NCI-H510A treated with DMSO at 0.1 percent for 48 hours (cell line): ENCODE results near the gene LRP1.

Experiments used
- DNase-seq: peaks from one replicate; lab custom pipeline; 2025; lab: John Stamatoyannopoulos, UW

LRP1 gene

DNA sequence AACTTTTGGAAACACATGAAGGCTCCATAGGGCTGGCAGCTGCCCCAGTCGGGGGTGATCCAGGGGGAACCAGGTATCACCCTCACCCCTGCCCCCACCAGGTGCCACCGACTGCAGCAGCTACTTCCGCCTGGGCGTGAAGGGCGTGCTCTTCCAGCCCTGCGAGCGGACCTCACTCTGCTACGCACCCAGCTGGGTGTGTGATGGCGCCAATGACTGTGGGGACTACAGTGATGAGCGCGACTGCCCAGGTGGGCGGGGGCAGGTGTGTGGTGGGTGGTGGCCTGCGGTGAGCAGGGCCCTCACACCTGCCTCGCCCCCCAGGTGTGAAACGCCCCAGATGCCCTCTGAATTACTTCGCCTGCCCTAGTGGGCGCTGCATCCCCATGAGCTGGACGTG lies 66.0 kb downstream of the LRP1 start:
- no peak for DNase-seq

DNA sequence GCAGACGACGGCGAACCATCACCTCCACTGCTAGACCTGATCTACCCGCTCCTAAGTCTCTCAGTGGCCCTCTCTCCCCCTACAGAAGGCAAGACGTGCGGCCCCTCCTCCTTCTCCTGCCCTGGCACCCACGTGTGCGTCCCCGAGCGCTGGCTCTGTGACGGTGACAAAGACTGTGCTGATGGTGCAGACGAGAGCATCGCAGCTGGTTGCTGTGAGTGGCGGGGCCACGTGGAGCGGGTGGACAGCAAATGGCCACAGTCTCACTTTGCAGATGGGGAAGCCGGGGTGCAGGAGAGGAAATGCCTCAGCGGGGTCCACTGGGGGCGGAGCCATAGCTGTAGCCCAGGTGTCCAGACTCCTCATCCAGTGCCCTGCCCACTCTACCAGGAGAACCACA lies 66.9 kb downstream of the LRP1 start:
- DNase-seq: no peak

DNA sequence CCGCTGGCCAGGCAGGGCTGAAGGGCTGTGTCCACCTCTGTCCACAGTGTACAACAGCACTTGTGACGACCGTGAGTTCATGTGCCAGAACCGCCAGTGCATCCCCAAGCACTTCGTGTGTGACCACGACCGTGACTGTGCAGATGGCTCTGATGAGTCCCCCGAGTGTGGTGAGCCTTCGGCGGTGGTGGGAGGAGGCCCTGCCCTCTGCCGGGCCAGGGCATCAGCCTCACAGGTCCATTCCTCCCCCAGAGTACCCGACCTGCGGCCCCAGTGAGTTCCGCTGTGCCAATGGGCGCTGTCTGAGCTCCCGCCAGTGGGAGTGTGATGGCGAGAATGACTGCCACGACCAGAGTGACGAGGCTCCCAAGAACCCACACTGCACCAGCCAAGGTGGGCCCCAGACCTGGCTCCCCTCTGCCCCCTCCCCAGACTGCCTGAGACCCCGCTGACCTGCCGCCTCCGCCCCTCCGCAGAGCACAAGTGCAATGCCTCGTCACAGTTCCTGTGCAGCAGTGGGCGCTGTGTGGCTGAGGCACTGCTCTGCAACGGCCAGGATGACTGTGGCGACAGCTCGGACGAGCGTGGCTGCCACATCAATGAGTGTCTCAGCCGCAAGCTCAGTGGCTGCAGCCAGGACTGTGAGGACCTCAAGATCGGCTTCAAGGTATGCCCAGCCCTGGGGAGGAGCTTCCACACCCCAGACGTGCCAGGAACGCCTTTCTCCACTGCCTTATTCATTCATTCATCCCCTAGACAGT lies 67.5 kb downstream of the LRP1 start:
- DNase-seq: no peak

DNA sequence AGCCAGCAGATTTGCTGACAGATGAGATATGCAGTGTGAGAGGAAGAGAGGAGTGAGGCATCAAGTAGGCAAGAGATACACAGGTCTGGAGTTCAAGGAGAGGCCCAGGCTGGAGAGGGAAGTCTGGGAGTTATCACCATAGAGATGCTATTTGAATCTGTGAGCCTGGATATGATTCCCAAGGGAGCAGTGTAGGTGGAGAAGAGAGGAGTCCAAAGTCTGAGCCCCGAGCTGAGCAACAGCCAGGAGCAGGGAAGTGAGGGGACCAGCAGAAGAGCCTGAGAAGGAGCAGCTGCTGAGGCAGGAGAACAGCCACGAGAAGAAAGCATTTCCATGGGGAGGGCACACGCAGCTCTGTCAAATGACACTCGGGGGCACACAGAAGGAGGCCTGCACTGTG lies 68.2 kb downstream of the LRP1 start:
- no peak for DNase-seq

DNA sequence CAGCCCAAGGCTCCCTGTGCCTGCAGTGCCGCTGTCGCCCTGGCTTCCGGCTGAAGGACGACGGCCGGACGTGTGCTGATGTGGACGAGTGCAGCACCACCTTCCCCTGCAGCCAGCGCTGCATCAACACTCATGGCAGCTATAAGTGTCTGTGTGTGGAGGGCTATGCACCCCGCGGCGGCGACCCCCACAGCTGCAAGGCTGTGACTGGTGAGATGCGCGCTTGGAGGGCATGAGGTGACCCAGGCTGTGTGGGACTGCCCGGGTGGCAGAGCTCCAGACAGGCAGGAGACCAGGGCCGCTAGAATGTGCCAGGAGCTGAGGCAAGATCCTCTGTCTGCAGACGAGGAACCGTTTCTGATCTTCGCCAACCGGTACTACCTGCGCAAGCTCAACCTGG lies 68.7 kb downstream of the LRP1 start:
- no peak for DNase-seq

DNA sequence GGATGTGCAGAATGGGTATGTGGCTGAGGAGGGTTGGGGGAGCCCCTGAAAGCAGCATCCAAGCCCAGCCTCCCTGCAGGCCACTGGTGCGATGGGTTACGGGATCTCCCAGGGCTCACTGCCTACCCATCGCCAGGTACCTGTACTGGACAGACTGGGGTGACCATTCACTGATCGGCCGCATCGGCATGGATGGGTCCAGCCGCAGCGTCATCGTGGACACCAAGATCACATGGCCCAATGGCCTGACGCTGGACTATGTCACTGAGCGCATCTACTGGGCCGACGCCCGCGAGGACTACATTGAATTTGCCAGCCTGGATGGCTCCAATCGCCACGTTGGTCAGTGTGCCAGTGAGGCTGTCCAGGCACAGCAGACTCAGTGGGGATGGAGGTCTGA lies 70.0 kb downstream of the LRP1 start:
- no peak for DNase-seq

DNA sequence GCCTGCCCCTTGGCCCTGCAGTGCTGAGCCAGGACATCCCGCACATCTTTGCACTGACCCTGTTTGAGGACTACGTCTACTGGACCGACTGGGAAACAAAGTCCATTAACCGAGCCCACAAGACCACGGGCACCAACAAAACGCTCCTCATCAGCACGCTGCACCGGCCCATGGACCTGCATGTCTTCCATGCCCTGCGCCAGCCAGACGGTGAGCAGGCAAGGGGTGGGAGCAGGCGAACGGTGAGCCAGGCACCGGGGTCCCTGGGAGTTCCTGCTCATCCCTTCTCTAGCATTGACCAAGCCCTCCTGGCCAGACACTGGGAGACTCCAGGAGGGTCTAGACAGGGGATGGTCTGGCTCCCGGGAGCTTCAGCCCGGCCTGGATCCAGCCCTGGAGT lies 70.9 kb downstream of the LRP1 start:
- no peak for DNase-seq

DNA sequence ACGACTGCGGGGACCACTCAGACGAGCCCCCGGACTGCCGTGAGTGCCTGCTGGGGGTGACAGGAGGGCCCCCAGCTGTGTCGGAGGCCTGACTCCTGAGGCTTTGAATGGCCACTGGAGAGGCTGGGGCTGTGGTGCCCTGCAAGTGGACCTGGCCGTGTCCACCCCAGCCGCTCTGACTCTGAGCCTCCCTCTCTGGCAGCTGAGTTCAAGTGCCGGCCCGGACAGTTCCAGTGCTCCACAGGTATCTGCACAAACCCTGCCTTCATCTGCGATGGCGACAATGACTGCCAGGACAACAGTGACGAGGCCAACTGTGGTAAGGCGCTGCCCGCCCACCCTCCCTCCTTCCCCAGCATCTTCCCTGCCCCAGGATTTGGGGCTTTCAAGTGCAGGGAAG lies 72.2 kb downstream of the LRP1 start:
- no peak for DNase-seq

DNA sequence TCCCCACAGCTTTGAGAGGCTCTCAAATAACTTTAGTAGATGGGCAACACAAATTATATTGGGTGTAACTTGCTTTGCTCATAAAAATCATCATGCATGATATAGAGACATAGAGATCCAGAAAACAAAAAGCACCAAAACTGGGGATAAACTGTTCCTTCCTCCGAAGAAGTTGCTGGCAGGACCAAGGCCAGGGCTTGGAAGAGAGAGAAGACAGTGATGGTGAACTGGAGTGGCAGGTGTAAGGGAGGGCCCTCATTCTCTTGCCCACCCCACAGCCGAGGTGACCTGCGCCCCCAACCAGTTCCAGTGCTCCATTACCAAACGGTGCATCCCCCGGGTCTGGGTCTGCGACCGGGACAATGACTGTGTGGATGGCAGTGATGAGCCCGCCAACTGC lies 72.9 kb downstream of the LRP1 start:
- DNase-seq: no peak

DNA sequence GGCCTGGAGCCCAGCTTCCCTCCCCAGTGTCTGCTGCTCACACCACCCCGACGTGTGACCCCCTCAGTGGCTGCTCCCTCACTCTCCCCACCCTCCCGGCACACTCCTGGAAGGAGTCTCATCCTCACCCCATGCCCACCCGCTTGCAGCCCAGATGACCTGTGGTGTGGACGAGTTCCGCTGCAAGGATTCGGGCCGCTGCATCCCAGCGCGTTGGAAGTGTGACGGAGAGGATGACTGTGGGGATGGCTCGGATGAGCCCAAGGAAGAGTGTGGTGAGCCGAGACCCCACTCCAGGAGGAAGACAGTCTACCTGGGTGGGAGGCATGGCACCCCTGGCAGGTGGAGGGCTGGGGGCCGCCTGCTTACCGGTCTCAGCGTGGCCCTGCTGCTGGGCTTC lies 73.3 kb downstream of the LRP1 start:
- DNase-seq: no peak

DNA sequence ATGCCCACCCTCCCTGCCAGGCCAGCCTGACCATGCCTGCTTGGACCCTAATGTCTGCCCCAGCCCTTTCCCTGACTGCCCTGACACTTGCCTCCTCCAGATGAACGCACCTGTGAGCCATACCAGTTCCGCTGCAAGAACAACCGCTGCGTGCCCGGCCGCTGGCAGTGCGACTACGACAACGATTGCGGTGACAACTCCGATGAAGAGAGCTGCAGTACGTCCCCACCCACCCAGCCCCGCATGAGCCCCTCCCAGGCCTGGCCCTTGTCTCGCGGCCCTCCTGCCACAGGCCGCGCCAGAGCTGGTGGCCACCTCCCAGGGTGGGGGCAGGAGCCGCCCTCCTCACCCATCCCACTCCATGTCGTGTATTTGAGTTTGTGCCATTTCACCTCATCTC lies 74.0 kb downstream of the LRP1 start:
- DNase-seq: no peak

DNA sequence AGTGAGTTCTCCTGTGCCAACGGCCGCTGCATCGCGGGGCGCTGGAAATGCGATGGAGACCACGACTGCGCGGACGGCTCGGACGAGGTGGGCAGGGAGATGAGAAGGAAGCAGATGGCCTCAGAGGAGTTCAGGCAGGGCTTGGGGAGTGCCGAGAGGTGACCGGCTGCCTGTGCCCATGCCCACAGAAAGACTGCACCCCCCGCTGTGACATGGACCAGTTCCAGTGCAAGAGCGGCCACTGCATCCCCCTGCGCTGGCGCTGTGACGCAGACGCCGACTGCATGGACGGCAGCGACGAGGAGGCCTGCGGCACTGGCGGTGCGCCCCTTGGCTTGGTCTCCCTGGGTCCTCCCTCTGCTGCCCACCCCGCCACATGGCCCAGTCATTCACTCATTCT lies 74.9 kb downstream of the LRP1 start:
- no peak for DNase-seq

DNA sequence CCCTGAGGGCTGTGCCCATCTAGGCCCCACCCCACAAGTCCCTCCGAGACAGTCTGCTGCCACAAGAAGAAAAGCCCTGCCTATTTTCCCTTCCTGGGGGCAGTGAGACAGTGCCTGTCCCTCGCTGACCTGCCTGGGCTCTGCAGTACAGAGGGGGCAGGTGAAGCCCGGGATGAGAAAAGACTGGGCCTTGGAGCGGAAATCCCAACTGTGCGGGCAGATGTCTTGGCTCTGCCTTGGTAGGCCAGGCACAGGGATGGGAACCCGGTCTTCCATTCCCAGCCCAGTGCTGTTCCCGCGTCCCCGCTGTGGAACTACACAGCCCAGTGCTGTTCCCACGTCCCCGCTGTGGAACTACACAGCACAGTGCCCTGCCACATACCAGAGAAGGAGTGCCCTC lies 75.5 kb downstream of the LRP1 start:
- no peak for DNase-seq

DNA sequence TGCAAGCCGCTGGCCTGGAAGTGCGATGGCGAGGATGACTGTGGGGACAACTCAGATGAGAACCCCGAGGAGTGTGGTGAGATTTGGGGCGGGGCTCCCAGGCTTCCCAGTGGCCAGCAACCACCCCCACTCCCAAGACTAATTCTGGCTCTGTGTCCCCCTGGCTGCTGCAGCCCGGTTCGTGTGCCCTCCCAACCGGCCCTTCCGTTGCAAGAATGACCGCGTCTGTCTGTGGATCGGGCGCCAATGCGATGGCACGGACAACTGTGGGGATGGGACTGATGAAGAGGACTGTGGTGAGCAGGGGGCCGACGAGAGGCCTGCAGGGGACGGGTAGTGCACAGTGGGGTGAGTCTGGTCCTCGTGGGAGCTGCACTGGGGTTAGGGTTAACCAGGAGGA lies 76.2 kb downstream of the LRP1 start:
- no peak for DNase-seq

DNA sequence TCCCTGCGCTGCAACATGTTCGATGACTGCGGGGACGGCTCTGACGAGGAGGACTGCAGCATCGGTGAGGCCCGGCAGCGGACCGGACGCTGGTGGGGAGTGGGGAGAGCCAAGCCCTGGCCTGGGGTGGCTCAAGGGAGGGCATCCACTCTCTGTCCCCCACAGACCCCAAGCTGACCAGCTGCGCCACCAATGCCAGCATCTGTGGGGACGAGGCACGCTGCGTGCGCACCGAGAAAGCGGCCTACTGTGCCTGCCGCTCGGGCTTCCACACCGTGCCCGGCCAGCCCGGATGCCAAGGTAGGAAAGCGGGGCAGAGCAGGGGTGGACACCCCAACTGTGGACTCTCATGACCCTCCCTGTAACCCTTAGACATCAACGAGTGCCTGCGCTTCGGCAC lies 76.9 kb downstream of the LRP1 start:
- no peak for DNase-seq

DNA sequence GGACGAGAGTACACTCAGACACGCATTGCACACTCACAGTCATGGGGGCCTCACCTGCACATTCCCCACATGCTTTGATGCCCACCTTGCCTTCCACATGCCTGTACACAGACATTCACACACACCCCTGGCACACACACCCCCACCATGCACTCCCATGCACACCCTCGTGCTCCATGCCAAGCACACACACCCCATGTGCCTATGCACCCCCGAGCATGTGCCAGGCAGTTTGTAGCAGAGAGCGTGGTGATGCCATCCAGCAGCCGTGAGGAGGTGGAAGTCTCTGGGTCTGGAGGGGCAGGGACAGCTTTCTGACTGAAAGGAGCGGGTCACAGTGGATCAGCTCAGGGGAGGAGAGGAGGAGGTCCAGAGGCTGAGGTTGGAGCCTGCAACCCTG lies 77.6 kb downstream of the LRP1 start:
- no peak for DNase-seq

DNA sequence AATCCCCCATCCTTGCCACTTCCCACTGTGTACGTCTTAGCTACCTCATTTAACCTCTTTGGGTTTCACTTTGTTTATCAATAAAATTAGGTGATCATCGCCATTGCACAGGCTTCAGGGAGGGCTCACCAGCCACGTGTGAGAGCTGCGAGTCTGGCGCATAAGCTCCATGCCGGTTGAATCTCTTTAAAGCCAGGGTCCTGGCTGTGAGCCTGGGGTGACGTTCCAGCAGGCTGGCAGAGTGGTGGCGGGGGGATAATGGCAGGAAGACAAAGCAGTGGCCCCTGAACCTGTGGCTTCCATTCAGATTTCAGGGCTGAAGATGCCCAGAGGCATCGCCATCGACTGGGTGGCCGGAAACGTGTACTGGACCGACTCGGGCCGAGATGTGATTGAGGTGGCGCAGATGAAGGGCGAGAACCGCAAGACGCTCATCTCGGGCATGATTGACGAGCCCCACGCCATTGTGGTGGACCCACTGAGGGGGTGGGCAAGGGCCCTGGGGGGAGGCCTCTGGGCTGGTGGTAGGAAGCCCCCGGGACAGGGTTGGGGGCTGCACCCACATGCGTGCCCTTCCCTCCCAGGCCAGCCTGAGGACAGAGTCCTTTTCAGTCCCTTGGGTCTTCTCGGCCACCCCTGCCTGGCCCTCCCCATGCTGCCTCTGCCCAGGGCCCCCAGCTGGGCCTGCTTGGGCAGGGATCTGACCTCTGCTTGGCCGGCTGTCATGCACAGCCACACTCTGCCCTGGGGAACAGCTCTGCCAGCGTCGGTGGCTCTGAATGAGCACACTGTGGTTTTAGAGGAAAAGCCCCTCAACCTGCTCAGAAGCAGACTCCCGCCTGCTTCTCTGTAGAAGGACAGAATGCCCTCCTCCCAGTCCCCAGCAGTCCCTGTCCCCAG lies 79.7 kb downstream of the LRP1 start:
- DNase-seq: no peak

DNA sequence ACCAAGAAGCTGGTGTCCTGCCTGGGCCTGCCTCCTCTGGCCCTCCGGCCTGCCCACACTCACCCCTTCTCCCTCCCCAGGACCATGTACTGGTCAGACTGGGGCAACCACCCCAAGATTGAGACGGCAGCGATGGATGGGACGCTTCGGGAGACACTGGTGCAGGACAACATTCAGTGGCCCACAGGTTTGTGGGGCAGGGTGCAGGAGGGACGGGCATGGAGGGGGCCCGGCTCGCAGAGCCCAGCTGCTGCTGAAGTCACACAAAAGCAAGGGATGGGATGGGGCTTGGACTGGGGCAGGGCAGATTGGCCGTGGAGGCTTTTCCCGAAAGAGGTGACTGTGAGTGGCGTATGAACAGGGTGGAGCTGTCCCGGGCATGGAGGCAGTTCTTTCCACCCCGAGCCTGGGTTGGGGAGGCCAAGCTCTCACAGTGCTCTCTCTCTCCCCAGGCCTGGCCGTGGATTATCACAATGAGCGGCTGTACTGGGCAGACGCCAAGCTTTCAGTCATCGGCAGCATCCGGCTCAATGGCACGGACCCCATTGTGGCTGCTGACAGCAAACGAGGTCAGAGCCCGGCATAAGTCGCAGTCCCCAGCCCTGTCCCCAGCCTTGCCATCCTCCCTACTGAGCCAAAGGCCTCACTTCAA lies 80.5 kb downstream of the LRP1 start:
- DNase-seq: no peak

DNA sequence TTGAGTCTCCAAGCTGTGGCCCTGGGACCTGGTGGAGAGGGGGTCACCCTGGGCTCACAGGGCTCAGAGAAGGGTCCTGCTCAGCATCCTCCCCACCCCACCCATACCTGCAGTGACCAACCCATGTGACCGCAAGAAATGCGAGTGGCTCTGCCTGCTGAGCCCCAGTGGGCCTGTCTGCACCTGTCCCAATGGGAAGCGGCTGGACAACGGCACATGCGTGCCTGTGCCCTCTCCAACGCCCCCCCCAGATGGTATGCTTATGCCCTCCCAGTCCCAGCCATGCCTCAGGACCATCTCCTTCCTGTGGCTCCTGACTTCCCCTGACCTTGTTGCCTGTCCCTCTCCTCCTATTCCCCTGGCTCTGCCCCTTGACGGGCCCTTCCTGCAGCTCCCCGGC lies 81.6 kb downstream of the LRP1 start:
- no peak for DNase-seq

DNA sequence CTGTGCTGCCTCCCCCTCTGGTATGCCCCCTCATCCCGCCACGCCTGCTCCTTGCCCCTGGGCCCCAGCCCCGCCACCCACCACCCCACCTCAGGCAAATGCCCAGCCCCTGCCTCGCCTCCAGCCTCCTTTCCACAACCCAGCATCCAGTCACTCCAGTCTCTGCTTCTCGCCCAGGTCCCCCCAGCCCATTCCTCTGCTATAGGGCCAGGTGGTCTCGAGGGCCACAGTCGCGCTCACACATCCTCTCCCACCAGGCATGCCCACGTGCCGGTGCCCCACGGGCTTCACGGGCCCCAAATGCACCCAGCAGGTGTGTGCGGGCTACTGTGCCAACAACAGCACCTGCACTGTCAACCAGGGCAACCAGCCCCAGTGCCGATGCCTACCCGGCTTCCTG lies 82.2 kb downstream of the LRP1 start:
- no peak for DNase-seq

DNA sequence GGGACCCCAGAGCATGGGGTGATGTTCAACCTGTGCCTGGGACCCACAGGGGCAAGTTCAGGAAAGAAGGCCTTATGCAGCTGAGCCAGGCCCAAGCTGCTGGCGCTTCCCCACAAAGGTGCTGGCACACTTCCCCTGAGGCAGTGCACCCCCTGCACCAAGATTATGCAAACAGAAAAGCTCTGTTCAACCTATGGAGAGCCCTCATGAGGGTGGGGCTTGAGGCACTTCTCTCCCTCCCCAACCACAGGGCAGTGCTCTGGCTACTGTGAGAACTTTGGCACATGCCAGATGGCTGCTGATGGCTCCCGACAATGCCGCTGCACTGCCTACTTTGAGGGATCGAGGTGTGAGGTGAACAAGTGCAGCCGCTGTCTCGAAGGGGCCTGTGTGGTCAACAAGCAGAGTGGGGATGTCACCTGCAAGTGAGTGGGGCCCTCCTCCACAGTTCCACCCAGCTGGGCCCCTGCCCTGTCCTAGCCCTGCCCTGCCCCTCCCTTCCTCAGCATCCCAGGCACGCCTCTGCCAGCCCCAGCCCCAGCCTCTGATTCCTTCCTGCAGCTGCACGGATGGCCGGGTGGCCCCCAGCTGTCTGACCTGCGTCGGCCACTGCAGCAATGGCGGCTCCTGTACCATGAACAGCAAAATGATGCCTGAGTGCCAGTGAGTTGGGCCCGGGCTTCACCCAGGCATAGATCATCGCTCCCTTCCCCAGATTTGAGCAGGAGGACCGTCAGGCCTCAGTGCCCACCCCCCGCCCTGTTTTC lies 82.8 kb downstream of the LRP1 start:
- no peak for DNase-seq
